Right kidney (tissue), 9 donors: Measurements from ENCODE around the gene VWA7.
"Not testable (repeated sequence)": the region's sequence is repeated elsewhere in the genome, so short reads cannot be mapped to it uniquely, and the experiment has no call there.

Experiments
- DNase-seq: peaks from one replicate; pipeline ENCODE4 v3.0.0-alpha.2; 2016
- long read RNA-seq, 8 donors: transcript quantifications; one replicate each; lab custom pipeline, GENCODE V29; 2026

The VWA7 gene, protein sequence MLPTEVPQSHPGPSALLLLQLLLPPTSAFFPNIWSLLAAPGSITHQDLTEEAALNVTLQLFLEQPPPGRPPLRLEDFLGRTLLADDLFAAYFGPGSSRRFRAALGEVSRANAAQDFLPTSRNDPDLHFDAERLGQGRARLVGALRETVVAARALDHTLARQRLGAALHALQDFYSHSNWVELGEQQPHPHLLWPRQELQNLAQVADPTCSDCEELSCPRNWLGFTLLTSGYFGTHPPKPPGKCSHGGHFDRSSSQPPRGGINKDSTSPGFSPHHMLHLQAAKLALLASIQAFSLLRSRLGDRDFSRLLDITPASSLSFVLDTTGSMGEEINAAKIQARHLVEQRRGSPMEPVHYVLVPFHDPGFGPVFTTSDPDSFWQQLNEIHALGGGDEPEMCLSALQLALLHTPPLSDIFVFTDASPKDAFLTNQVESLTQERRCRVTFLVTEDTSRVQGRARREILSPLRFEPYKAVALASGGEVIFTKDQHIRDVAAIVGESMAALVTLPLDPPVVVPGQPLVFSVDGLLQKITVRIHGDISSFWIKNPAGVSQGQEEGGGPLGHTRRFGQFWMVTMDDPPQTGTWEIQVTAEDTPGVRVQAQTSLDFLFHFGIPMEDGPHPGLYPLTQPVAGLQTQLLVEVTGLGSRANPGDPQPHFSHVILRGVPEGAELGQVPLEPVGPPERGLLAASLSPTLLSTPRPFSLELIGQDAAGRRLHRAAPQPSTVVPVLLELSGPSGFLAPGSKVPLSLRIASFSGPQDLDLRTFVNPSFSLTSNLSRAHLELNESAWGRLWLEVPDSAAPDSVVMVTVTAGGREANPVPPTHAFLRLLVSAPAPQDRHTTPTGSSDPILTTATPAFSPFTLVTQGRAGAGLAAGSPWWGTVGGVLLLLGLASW
- long read RNA-seq, donor 1: 0 reads
- long read RNA-seq, donor 2: 0 reads
- long read RNA-seq, donor 3: 0 reads
- long read RNA-seq, donor 4: 0 reads
- long read RNA-seq, donor 5: 0 reads
- long read RNA-seq, donor 6: 0 reads
- long read RNA-seq, donor 7, partial matches to known transcripts: 0 of 1 reads
- long read RNA-seq, donor 7, other reads (novel, unspliced or antisense): 0 of 1 reads
- long read RNA-seq, donor 8: 0 reads

DNA sequence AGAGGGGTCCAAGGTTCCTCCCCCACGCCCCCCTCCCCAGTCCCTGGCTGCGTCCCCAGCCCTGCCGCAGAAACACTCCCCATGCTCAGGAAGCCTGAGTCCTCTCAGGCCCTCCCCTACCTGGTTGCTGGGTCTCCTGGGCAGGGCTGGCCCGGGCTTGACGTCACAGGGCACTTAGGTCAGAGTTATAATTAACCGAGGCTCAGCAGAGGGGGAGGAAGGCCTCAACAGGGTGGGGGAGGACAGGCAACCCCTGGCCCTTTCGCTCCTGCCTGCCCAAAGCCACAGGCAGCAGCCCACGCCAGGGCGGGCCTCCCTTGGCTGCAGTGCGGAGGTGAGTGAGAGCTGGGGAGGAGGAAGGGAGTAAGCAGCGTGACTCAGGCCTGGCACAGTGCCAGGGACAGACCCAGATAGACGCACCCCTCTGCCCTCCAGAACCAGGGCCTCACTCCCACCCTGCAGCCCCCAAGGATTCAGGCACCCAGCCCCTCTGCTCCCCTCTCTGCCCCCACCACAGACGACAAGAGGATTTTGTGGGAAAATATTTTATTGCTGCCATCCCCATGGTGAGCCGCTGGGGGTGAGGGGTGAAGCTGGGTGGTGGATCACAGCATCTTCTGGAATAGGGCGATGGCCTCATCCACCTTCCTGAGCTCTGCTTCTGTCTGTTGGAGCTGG, at the start of gene VWA7:
TSS of gene VWA7 (minus strand) at position 340 of the 678 bp plus-strand sequence. CDS start 549 bp downstream, outside the sequence.
- DNase-seq: peak; percentile 79

DNA sequence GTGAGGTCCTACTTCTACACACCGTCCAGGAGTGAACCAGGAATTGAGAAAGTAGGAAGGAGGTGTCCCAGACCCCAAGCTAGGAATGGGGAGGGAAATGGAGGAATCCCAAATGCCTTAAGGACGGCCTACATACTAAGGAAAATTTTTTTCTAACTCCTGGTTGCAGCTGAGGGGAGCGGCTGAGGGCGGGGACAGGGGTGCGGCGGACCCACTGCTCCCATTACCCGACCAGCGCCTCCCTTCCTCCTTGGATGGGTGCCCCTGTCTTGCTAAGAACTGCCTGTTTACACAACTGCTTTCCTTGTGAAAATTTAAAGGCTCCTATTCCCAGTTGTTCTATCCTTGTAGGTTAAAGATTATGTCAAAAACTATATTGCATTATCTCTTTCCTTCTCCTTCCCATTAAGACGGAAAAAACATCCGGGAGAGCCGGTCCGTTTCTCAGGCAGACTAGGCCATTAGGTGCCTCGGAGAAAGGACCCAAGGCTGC, 49.7 kb upstream of the VWA7 start:
- peak; percentile 92 for DNase-seq

DNA sequence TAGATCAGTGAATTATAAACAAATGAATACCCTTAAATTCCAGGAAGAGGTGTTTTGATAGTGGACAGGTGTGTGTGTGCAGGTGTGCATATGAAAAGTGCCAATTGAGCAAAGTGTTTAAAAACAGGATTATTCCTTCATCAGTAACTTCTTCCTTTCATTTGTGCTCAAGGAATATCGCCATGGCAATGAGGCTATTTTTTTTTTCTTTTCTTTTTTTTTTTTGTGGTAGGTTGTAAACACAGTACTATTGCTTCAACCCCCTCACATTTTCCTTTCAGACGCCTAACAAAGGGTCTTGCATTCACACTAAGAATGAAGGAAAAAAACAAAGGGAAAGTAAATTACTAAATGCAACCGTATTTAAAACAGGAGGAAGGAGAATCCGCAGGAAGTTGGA, 48.4 kb upstream of the VWA7 start:
- DNase-seq: no peak

DNA sequence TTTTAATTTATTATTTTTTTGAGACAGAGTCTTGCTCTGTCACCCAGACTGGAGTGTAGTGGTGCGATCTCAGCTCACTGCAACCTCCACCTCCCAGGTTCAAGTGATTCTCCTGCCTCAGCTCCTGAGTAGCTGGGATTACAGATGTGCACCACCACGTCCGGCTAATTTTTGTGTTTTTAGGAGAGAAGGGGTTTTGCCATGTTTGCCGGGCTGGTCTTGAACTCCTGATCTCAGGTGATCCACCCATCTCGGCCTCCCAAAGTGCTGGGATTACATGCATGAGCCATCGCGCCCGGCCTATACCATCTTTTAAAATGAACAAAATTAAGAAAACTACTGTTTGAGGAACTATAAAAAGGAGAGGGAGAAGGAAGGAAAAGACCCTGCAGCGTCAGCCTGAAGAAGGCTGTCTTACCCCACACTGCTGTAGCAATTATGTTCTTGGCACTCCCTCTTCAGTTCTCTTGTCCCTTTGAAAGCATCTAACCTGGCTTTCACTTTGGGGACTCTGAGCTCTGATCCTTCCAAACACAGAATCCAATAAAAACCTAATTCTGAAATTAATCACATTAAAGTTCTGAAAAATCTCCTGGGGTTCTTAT, 46.6 kb upstream of the VWA7 start:
- DNase-seq: not testable (repeated sequence)

DNA sequence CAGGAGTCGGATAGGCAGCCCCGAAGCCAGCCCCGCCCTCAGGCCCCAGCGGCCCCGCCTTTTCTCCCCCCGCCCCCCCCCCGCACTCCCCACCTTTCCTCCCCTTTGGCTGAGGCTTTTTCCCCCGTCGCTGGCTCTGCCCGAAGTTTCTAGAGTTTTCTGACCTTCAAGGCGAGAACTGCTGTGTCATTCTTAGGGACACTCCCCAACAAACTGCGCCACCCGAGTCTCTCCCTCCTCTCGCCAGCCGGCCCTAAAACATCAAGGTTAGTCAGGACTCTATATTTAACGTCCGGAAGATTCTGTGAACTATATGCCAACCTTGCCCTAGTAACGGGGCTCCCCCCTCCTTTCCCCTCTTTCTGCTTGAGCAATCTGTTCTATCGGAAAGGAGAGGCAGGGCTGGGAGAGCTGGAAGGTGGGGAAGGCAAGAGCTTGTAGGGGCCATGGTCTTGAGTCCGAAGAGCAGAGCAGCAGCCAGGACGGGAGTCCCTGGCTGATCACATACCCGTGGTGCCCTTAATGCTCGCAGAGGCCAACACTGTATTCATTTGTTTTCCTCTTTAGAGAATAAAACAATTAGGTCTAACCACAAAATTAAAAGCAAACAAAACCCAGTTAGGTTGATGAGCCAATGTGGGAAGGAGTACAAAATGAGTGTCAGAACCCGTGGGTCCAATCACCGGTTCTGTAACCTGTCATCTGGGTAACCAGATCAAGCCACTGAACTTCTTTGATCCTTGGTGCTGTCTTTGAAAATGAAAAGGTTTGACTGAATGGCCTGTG, 45.1 kb upstream of the VWA7 start:
- peak; percentile 83 for DNase-seq

DNA sequence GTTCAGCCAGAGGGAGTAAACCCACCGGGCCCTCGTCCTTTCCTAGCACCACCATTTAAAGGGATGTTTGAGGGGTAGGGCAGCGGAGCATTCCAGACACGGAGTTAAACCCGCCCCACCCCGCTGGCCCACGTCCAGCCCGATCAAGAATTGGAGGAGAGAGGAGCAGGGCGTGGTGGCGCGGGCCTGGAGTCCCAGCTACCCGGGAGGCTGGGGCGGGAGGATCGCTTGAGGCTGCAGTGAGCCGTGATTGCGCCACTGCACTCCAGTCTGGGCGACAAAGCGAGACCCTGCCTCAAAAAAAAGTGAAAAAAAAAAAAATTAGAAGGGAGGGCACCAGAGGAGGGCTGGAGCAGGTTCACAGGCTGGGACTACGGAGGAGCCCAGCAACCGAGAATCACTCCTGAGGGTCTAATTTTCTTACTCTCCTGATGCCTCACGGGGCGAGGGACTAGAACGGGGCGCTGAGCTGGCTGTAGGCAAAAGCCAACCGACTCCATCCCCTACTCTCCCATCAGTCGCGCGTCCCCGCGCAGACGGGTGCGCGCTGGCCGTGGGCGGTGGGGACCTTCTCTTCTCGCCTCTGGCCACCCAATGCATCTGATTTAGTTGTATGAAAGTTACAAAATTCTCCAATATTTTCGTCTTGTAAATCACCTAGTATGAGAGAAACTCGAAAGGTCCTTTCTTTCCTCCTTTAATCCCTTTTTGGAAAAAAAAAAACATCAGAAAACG, 44.3 kb upstream of the VWA7 start:
- DNase-seq: peak; percentile 86

DNA sequence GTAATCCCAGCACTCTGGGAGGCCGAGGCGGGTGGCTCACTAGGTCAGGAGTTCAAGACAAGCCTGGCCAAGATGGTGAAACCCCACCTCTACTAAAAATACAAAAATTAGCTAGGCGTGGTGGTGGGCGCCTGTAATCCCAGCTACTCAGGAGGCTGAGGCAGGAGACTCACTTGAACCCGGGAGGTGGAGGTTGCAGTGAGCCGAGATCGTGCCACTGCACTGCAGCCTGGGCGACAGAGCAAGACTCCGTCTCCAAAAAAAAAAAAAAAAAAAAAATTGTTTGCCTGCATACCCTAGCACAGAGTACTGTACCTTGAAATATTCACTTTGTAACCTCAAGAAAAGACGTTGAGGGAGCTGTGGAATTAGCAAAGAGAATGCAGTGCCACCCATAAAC, 43.3 kb upstream of the VWA7 start:
- DNase-seq: not testable (repeated sequence)

DNA sequence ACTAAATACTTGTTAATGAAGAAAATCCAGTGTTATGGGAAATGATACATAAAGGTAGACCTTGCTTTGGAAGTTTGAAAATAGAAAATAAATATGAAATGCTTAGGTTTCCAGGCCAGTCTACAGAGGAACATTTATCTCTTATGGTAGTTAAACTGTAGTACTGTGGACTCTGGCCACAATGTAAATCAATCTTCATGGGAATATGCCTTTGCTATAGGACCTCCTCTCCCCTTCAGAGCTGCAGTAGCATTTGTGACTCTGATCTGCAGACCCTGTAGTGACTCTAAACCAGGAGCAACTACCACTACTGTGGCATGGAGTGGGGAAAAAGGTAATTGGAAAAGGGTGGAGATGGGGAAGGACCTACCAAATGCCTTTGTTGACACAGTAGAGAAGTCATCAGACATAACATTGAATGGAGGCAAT, 42.8 kb upstream of the VWA7 start:
- no peak for DNase-seq

DNA sequence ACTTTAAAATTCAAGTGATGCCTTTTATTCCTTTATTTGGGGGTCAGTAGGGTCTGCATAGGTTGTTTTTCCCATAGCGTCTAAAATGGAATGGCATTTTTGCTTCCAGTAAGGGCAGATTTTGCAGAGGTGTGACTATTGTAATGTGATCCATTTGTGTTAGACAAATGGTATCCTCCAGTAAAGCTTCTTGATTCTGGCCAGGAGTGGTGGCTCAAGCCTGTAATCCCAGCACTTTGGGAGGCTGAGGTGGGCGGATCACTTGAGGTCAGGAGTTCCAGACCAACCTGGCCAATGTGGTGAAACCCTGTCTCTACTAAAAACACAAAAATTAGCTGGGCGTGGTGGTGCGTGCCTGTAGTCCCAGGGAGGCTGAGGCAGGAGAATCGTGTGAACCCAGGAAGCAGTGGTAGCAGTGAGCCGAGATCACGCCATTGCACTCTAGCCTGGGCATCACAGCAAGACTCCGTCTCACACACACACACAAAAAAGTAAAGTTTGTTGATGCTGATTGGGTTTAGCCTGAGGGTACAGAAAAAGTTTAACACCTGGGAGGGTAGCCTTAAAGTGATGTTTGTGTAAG, 40.9 kb upstream of the VWA7 start:
- DNase-seq: not testable (repeated sequence)

DNA sequence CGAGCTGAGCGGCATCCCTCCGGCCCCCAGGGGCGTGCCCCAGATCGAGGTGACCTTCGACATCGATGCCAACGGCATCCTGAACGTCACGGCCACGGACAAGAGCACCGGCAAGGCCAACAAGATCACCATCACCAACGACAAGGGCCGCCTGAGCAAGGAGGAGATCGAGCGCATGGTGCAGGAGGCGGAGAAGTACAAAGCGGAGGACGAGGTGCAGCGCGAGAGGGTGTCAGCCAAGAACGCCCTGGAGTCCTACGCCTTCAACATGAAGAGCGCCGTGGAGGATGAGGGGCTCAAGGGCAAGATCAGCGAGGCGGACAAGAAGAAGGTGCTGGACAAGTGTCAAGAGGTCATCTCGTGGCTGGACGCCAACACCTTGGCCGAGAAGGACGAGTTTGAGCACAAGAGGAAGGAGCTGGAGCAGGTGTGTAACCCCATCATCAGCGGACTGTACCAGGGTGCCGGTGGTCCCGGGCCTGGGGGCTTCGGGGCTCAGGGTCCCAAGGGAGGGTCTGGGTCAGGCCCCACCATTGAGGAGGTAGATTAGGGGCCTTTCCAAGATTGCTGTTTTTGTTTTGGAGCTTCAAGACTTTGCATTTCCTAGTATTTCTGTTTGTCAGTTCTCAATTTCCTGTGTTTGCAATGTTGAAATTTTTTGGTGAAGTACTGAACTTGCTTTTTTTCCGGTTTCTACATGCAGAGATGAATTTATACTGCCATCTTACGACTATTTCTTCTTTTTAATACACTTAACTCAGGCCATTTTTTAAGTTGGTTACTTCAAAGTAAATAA, 40.2 kb upstream of the VWA7 start:
- DNase-seq: not testable (repeated sequence)

DNA sequence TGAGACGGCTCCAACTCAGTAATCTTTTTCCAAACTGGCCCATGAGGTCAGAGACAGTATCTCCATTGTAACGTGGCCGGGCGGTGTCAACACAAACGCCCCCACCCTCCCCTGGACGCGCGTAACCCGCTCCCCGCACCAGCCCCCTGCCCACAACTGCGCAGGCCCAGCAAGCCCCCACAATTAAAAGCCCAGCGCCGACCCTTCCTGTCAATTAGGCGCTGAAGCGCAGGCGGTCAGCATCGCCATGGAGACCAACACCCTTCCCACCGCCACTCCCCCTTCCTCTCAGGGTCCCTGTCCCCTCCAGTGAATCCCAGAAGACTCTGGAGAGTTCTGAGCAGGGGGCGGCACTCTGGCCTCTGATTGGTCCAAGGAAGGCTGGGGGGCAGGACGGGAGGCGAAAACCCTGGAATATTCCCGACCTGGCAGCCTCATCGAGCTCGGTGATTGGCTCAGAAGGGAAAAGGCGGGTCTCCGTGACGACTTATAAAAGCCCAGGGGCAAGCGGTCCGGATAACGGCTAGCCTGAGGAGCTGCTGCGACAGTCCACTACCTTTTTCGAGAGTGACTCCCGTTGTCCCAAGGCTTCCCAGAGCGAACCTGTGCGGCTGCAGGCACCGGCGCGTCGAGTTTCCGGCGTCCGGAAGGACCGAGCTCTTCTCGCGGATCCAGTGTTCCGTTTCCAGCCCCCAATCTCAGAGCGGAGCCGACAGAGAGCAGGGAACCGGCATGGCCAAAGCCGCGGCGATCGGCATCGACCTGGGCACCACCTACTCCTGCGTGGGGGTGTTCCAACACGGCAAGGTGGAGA, 38.1 kb upstream of the VWA7 start, which contains the start of the genes HSPA1A and HSPA1L:
TSS of gene HSPA1A (plus strand) at position 519 of the 814 bp plus-strand sequence. CDS start at position 733, 214 bp downstream.
TSS of gene HSPA1L (minus strand) at position 259 of the 814 bp plus-strand sequence. CDS start 3,311 bp downstream, outside the sequence.
- DNase-seq: peak; percentile 93

DNA sequence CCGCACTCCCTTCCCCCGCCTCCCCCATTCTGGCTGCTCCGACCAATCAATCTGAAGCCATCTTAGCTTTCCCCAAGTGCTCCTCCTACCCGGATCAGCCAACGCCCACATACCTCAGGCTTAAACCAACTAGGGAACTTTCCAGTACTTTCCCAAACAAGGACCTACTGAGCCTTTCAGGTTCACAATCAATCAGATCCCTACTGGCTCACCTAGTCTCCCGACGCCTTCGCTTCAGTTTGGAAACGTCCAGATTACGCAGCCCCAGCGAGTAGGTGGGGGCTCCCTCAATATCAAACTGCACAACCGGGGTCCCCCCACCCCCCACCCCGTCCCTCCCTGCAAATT, 37.5 kb upstream of the VWA7 start:
- peak; percentile 79 for DNase-seq

DNA sequence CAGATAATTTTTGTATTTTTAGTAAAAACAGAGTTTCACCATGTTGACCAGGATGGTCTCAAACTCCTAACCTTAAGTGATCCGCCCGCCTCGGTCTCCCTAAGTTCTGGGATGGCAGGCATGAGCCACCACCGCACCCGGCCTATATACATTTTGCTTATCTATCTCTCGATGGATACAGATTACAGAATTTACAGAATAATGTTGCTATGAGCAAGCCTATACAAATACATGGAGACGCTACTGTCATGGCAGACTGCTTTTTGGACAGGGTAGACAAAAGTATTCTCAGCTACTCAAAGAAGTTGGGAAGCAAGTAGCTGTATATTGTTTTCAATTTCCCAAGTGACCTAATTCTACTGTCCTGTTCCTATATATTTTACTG, 36.3 kb upstream of the VWA7 start:
- no peak for DNase-seq

DNA sequence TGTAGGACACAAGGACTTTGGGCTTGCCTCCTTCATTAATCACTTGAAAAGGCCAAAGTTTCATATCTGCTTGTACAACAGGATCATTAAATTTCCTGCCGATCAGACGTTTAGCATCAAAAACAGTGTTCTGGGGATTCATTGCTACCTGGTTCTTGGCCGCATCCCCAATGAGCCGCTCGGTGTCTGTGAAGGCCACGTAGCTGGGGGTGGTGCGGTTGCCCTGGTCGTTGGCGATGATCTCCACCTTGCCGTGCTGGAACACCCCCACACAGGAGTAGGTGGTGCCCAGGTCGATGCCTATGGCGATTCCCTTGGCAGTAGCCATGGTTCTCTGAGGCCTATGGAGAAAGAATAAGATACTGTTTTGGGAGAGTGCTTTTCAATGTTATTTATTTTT, 34.5 kb upstream of the VWA7 start:
- DNase-seq: no peak

DNA sequence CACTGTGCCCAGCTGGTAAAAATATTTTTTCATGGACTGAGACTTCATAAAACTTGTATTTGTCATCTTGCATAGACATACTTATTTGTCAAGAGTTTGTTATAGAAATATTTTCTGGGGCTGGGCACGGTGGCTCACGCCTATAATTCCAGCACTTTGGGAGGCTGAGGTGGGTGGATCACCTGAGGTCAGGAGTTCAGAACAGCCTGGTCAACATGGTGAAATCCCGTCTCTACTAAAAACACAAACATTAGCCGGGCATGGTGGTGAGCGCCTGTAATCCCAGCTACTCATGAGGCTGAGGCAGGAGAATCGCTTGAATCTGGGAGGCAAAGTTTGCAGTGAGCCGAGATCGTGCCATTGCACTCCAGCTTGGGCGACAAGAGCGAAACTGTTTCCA, 31.5 kb upstream of the VWA7 start:
- DNase-seq: not testable (repeated sequence)

DNA sequence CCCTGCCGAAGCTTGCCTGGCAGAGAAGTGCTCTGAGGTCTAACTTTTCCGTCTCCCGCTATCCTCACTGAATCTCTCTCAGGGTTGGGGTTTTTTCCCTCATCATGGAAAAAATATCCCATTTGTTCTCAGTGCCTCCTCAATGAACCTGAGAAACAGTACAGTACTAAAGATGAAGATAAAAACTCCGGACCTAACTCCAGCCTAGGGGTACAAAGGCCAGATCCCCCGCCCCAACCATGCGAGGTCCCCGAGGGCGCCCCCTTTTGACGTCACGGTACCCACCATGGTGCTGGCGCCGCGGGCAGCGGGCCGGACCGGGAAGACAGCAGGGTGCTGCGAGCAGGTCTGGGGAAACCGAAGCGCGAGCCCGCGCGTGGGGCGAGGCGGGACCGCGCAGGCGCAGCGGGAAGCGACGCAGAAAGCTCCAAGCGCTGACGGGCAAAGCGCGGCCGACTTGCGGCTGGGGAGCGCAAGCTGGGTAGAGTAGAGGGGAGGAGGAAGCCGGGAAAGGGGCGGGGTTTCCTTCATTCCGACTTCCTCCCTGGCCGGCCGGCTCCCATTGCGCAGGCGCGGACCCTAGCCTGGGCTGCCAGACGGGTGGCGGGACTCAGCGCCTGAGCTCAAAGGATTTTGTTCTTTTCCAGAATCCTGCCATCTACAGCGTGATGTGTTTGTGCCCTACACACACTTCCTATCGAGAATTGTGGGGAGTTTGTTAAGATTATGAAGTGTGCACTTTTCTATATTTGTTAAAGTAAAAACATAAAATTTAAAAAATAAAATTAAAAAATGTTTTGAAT, 29.5 kb upstream of the VWA7 start, which contains the start of gene LSM2:
TSS of gene LSM2 (minus strand) at position 497 of the 803 bp plus-strand sequence. CDS start at position 288, 209 bp downstream.
- peak; percentile 97 for DNase-seq
